Testis (tissue), 3 donors: Measurements from ENCODE around the gene DSTN. TPM values are rescaled to one million over a fixed set of nuclear protein-coding genes. Genes with fewer than 3 reads are reported as not detected.

Experiments
- DNase-seq: peaks from one replicate; pipeline ENCODE4 v3.0.0-alpha.2; 2019
- H3K27ac ChIP-seq, 2 donors: fragments of 200-600 bp; sonication (generic); one replicate each; pipeline ENCODE4 v1.5.1; 2019
- H3K27me3 ChIP-seq: fragments of 200-600 bp; sonication (generic); one replicate; pipeline ENCODE4 v1.5.1; 2019
- H3K36me3 ChIP-seq: fragments of 200-600 bp; sonication (generic); one replicate; pipeline ENCODE4 v1.5.1; 2017; ENCODE audit warnings: low read depth; ENCODE audit errors: missing control alignments
- H3K4me1 ChIP-seq: fragments of 200-600 bp; sonication (generic); one replicate; pipeline ENCODE4 v1.5.1; 2019
- H3K4me3 ChIP-seq, 2 donors: fragments of 200-600 bp; sonication (generic); one replicate each; pipeline ENCODE4 v1.5.1; 2017 to 2019
- H3K9me3 ChIP-seq: fragments of 200-600 bp; sonication (generic); one replicate; pipeline ENCODE4 v1.5.1; 2017
- CTCF ChIP-seq, 3 experiments: fragments of 450-650 bp in 2 of 3; fragments of 200-600 bp in 1 of 3; sonication (generic) in 1 of 3; IDR thresholded peaks; one replicate each; pipeline ENCODE4 v1.5.1; 2016 to 2019; ENCODE audit warnings: antibody characterized with exemption in 3 of 3, mild to moderate bottlenecking in 2 of 3, moderate library complexity in 1 of 3
- POLR2A ChIP-seq: fragments of 450-650 bp; IDR thresholded peaks from one replicate; pipeline ENCODE4 v1.6.1; 2017; ENCODE audit warnings: antibody characterized with exemption, mild to moderate bottlenecking, moderate library complexity
- WGBS, 2 donors: methylation state at CpG; one replicate each; pipeline ENCODE4 v1.1.5; 2018; 5-methylcytosine and 5-hydroxymethylcytosine counted together
- intact Hi-C: fragments of 100-400 bp; cut with DNase I; formaldehyde crosslinking; loops from one replicate; pipeline ENCODE4 v1.15.1; 2023; ENCODE audit warnings: low total_unique reads
- polyA plus RNA-seq: library from polyadenylated mRNA; stranded (reverse); fragments of 350-450 nt; fragmentation: Illumina TruSeq; extraction: RNeasy Lipid Tissue Mini Kit (QIAGEN cat#74804); gene quantifications from one replicate; pipeline ENCODE4 v1.2.3, GENCODE V29; 2014; ENCODE audit warnings: low read depth, low replicate concordance; ENCODE audit not compliant: insufficient read depth
- total RNA-seq, 2 donors: library from RNA; depleted of rRNA; stranded (reverse); fragments of >200 nt; gene quantifications; one replicate each; pipeline ENCODE4 v1.2.3, GENCODE V29; 2016

Gene DSTN
- total and polyA plus RNA-seq, 3 donors from 2014 or later = 121 to 301 (median 148) TPM

DNA sequence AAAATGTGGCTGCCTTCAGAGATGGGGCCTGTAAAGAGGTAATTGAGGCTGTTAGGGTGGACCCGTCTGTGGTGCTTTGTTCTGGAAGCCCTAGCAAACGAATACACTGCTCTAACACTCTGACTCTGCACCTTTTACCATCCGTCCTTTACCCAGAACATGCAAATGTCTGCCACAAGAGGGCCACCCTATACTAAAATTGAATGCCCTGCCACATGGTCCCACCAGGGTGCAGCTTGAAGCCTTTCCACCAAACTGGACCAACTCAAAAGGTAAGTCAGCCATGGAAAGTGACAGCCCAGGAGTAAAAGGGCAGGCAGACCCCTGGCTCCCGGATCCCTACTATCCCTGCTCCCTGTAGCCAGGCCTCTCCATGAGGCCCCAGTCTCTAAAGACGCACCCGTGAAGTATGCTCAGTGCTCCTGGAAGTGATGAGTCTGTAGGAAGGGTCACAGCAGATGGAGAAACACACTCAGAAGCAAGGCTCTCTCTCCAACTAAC is 32.9 kb upstream of the DSTN start:
- Histone ChIP-seq H3K9me3 (no peaks in the 10 kb centered on the region), H3K4me1 (no peaks in the 10 kb centered on the region), H3K36me3 (no peaks in the 10 kb centered on the region), H3K4me3 (no peak overlapping the region), H3K27me3 (no peaks in the 10 kb centered on the region), H3K27ac (no peak overlapping the region)
- TF ChIP-seq CTCF (IDR thresholded peaks at IDR 0.05) (peak; percentile 84 to 97 (median 89)), POLR2A (no peak)
- intact Hi-C loops = loop anchor here (5.0 kb wide), 1 partner anchor 80 kb away; no protein-coding TSS in a partner anchor
- 45% methylated on average over 3 to 6 of the region's 6 CpGs for WGBS, 2 donors
- peak; percentile 81 for DNase-seq

GRCh38 chr20:17537959-17538358 is 31.9 kb upstream of the DSTN start:
- H3K4me3 ChIP-seq = no peak overlapping the region
- H3K36me3 ChIP-seq = no peaks in the 10 kb centered on the region
- no peaks in the 10 kb centered on the region for H3K9me3 ChIP-seq
- no peak for TF ChIP-seq POLR2A
- no peak for DNase-seq
- H3K27me3 ChIP-seq = no peaks in the 10 kb centered on the region
- H3K4me1 ChIP-seq = no peaks in the 10 kb centered on the region
- no peak overlapping the region for H3K27ac ChIP-seq
- 81 to 84% methylated on average over 3 of the region's 3 CpGs for WGBS, 2 donors
- intact Hi-C loops = loop anchor here (5.0 kb wide), 1 partner anchor 79 kb away; no protein-coding TSS in a partner anchor

GRCh38 chr20:17538517-17539170 is 31.2 kb upstream of the DSTN start:
- WGBS, 2 donors = 75 to 79% methylated on average over 7 of the region's 7 CpGs
- Histone ChIP-seq H3K4me3 (no peak overlapping the region), H3K4me1 (no peaks in the 10 kb centered on the region), H3K27me3 (no peaks in the 10 kb centered on the region), H3K27ac (no peak overlapping the region), H3K9me3 (no peaks in the 10 kb centered on the region), H3K36me3 (no peaks in the 10 kb centered on the region)
- no peak for DNase-seq
- no peak for TF ChIP-seq POLR2A
- TF ChIP-seq CTCF (IDR thresholded peaks at IDR 0.05) = no peak
- intact Hi-C loops = loop anchor here (5.0 kb wide), 1 partner anchor 79 kb away; no protein-coding TSS in a partner anchor

DNA sequence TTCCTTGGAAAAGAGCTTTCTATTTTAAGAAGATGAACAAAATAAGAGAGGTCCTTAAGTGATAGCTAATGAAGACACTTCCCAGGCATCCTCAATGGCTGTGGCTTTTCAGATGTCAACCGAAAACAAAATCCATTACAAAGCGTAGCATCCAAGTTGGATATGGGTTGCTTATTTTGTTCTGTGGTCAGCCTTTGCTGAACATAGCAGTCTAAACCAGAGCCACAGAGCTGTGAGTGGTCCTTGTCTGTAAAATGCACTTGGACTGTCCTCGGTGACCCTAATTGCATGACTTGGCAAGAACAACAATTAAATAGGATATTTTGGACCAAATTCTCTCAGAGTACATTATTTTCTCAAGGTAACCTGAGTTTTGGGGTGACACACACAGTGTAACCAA is 28.3 kb upstream of the DSTN start:
- H3K27ac ChIP-seq = no peak overlapping the region
- 83 to 91% methylated on average over 3 of the region's 3 CpGs for WGBS, 2 donors

DNA sequence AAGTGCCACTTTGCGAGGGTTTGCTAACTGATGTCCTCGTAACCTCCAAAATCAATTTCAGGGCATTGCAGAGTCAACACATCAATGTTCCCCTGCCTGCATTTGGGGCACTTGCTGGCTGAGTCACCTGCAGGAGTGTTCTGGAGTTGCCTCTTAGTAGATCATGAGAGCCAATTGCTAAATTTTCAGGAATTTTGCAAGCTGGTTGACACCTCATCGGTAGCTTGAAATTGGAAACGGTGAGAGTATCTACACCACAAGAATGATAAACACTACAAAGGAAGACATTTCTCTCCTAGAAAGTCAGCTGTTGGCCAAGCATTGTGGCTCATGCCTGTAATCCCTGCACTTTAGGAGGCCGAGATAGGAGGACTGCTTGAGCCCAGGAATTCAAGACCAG is 27.9 kb upstream of the DSTN start:
- H3K4me1 ChIP-seq = no peaks in the 10 kb centered on the region
- no peak for DNase-seq
- no peak overlapping the region for H3K4me3 ChIP-seq
- intact Hi-C loops = no loop called here
- 93 to 94% methylated on average over 5 of the region's 5 CpGs for WGBS, 2 donors
- TF ChIP-seq CTCF (IDR thresholded peaks at IDR 0.05) = no peak
- TF ChIP-seq POLR2A = no peak
- H3K36me3 ChIP-seq = no peaks in the 10 kb centered on the region
- H3K9me3 ChIP-seq = no peaks in the 10 kb centered on the region
- no peaks in the 10 kb centered on the region for H3K27me3 ChIP-seq
- H3K27ac ChIP-seq = no peak overlapping the region

More for the DNA sequence above, 28.3 kb upstream of the DSTN start:
- H3K36me3 ChIP-seq = no peaks in the 10 kb centered on the region
- no peaks in the 10 kb centered on the region for H3K4me1 ChIP-seq
- H3K9me3 ChIP-seq = no peaks in the 10 kb centered on the region
- intact Hi-C loops = no loop called here
- DNase-seq = no peak
- TF ChIP-seq POLR2A = no peak
- TF ChIP-seq CTCF (IDR thresholded peaks at IDR 0.05) = no peak
- H3K27me3 ChIP-seq = no peaks in the 10 kb centered on the region
- H3K4me3 ChIP-seq = no peak overlapping the region
